ENCODE measurements around the gene CDH20.

Gene CDH20

DNA sequence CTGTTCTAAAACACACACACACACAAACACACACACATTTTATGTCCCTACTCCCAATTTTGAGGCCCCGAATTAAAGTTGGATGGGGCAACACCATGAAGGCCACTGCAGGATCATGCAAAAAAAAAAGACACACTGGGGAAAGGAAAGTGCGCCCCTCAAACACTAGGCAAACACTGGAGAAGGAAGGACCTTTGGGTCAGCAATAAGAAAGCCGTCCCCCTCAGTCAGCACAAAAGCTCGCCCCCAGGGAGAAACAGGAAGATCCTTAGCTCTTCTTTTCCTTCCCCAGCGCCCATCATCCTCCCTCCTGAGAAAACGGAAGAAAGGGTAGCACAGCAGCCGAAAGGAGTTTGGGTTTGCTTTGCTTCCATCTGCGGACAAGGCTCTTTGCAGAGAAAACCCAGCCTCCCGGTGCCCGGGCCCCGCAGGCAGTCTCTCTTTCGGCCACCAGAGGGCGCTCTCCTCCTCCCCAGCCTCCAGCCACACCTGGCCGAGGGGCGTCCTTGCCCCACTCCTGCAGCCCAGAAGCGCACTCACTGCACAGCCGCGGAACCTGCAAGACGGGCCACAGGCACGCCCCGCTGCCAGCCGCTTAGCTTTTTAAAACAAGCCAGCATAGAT is 248.5 kb downstream of the CDH20 start:
- DNase-seq, result peak; percentile 74 to 75

DNA sequence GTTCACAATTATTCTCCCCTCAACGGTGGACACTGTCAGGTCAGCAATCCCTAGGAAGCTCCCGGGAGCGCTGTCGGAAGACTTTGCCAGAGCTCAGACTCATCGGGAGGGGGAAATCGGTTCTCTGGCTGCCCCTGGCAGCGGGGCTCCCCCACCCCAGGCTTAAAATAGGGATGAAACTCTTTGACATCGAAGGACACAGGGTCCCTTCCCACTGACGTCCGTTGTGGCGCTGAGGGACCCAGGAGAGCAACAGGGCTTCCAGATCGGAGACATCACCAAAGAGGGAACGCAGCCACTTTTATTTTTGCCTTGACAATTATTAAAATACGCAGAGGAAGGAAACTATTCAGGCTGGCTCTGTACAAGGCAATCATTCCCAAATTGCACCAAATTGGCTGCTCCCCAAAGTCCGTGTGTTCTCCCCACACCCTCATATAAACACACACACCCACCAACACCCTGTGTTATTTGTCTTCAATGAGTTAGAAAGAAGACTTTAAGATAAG is 249.0 kb downstream of the CDH20 start:
- no peak for DNase-seq

DNA sequence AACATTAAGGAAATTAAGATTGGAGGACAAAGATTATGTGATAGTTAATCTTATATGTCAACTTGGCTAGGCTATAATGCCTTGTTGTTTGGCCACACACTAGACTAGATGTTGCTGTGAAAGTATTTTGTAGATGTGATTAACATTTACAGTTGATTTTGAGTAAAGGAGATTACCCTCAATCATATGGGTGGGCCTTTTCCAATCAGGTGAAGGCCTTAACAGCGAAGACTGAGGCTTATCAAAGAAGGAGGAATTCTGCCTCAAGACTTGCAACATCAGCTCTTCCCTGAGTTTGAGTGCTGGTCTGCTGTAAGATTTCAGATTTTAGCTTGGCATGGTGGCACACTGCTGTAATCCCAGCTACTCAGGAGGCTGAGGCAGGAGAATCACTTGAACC is 250.3 kb downstream of the CDH20 start:
- DNase-seq, result no peak

DNA sequence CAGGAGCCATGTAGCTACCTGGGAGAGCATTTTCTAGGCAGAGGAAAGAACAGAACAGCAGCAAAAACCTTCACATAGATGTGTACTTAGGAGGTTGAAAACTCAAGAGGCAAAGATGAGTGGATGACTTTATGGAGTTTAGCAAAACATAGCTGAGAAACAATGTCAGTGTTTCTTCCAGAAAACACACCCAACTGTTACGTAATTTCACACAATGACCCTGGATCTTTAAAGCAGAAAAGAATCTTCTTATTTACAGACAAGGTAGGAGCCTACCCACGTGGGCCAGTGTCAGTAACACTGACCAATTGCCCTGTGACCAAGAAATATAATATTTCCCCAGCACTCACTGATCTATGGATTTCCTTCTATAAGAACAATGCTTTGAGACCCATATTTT is 254.6 kb downstream of the CDH20 start:
- DNase-seq, result no peak

DNA sequence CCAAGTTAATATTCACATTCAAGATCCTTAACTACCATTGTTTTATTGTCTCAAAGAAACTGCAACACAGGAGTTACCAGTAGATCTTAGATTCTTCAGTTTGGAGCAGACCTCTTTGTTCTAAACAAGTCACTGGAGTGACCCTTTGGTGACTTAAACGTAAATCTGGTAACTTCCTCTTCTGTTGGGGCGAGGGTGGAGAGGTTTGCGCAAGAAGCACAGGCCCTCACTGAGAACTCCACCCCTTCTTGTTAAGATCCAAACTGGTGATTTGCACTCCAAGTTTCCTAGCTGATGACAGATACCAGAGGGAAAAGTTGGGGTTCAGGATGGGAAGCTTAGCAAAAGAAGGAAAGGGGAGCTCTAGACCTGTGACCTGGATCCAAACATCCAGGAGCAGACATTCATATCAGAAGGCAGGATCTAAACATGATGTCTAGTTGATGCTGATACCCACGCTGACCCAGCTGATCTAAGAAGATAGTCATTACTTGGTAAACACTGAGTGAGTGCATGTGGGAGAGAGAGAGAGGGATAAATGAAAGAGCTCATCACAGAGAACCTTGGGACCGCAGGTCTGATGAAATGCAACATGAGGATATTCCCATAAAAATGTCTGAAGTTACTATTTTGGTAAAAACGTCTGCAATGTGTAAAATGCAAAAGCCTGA is 256.0 kb downstream of the CDH20 start:
- no peak for DNase-seq

DNA sequence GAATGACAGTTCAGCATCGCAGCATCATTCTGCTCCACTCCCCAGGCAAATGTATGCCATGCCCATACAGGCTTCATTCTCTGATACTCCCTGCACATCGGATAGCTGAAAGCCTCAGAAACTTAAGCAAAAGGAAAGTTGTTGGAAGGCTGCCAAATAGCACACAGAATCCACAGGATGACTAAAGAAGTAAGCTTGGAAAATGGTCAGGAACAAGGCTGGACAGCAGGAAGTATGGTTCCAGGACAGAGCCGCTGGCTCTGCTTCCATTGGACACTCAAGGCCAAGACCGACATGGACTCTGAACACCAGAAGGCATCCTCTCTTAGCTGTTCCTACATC is 256.5 kb downstream of the CDH20 start:
- no peak for DNase-seq

DNA sequence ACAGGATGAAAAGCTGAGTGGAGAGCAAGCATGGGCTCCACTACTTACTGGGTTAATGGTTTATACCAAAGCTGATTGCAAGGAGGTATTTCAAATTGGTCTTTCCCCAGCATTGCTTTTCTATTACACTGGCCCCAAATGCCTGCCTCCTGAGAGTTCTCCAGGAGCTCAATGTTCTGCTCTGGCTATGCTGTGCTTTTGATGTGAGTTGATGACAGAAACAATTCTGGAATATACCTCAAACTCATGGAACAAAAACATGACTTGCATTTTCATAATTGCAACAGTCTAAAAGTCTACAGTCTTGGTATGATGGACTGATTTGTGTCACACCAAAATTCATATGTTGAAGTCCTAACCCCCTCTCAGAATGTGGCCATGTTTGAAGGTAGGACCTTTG is 258.0 kb downstream of the CDH20 start:
- DNase-seq, result no peak

DNA sequence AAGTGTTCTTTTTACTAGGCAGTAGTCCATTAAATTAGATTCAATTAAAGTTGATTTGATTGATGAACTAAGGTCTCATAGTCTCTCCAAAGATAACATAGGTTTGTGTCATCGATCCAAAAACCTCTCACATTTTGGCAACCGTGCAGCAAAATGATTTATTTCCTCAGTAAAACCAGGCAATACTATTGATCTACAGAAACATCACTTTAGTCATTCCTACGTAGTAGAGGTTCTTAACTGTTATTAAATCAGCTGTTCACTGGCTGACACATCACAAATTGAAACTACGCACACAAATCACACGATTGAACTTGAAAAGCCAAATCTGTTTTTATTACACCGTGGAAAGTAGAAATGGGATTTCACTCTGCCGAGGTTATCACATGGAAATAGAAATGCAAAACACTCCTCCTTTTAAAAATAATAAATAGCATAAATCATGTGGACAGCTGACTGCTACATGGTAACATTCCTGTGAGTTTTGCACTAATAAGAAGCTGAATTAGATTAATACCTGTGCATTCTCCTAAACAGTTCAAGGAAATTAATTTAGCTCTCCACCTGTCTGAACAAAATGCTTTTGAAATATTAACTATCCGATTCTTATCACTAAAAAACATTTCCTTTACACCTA is 262.5 kb downstream of the CDH20 start:
- no peak for DNase-seq

DNA sequence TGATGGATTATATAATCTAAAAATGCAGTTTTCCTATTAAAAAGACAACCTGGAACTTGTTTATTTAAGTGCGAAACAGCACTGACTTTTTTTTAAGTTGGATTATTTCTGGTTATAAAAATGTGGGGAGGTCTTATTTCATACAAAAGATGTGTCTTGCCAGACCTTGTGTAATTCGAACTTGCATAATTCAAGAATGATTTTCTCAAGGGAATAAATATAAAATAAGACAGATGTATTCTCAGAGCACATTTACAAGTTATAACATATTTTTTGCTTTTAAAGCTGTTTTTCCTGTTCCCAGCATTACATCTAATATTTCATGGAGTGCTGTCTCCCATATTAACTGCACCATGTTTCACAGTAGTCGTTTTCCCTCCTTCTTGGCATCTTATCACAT is 263.1 kb downstream of the CDH20 start:
- DNase-seq, result no peak

DNA sequence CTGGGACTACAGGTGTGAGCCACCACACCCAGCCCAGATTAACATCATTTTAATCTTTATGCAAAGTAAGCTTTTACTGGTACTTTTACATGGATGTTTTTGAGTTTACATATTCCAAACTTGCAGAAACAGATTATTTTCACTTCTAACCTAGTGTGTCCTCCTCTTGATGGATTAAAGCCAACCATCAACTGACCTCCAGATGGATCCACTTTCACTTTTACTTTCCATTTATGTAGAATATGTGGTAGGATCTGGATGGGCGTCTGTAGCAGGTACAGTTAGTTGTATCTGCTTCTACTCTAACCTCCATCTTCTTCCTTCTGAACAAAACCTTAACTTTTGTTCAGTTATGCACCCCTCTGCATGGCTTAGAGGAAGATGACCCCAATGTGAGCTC is 264.1 kb downstream of the CDH20 start:
- DNase-seq, result no peak

DNA sequence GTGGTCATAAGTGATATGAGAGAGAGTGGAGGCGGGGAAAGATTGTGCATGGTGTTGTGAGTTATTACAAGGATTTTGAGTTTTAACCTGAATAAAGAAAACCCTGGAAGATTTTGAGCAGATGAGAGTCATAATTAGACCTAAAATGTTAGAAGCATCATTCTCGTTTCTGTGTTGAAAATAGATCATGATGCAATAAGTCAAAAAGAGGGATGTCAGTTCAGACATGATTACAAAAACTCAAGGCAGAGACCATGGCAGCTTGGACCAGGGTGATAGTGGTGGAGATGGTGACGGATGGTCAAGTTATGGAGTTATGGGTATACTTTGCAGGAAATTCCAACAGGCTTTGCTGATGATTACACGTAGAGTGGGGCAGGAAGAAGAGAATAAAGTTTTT is 267.2 kb downstream of the CDH20 start:
- DNase-seq, result no peak

DNA sequence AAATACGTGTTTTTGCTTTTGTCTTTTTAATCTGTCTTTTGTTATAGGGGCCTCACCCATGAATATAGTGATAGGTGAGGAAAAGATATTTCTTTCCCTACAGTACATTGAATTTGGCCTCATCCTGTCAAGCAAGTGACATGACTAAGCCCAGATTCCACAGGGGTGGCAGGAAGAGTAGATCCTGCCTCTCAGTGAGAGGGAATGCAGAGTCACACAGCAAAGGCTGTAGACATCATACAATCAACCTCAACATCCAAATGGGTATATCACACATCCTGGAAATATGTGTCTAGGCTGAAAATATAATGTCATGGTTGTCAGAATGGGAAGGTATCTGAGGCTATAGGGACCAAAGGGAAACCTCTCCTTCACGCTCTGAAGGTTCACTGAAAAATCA is 269.6 kb downstream of the CDH20 start:
- DNase-seq, result no peak
